Forelimb muscle (tissue), 1 donor: ENCODE results near the gene CHTF8. TPM values are rescaled to one million over a fixed set of nuclear protein-coding genes. Genes with fewer than 3 reads are reported as not detected.
"Not testable (repeated sequence)": the region's sequence is repeated elsewhere in the genome, so short reads cannot be mapped to it uniquely, and the experiment has no call there.

Experiments used
- DNase-seq: peaks from one replicate; pipeline ENCODE4 v3.0.0-alpha.2; 2013; ENCODE audit warnings: low read depth
- polyA plus RNA-seq: library from polyadenylated mRNA; unstranded; fragments of 120-200 nt; gene quantifications from one replicate; pipeline ENCODE4 v1.2.1, GENCODE V29; 2013; ENCODE audit not compliant: insufficient read length

CHTF8 gene, protein sequence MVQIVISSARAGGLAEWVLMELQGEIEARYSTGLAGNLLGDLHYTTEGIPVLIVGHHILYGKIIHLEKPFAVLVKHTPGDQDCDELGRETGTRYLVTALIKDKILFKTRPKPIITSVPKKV
- 61.6 TPM for polyA plus RNA-seq

- peak; percentile 46 for DNase-seq
These were observed at the start of gene CHTF8, which contains the start of gene UTP4 for GRCh38 chr16:69132424-69133252. Gene CHTF8 (minus strand): TSS chr16:69132588. CDS start chr16:69121458, 11,130 bp downstream. Gene UTP4 (plus strand): TSS chr16:69132649. CDS start chr16:69133460, 811 bp downstream.

DNA sequence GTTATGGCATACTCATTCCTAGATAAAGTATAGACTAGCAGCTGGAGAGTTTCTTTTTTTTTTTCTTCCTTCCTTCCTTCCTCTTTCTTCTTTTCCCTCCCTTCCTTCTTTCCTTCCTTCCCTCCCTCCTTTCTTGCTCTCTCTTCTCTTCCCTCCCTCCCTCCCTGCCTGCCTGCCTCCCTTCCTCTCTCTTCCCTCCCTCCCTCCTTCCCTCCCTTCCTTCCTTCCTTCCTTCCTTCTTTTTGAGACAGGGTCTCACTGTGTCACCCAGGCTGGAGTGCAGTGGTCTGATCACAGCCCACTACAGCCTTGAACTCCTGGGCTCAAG is 47.6 kb upstream of the CHTF8 start:
- no peak for DNase-seq

GRCh38 chr16:69179328-69180010 is 47.1 kb upstream of the CHTF8 start:
- DNase-seq, result peak; percentile 84

DNA sequence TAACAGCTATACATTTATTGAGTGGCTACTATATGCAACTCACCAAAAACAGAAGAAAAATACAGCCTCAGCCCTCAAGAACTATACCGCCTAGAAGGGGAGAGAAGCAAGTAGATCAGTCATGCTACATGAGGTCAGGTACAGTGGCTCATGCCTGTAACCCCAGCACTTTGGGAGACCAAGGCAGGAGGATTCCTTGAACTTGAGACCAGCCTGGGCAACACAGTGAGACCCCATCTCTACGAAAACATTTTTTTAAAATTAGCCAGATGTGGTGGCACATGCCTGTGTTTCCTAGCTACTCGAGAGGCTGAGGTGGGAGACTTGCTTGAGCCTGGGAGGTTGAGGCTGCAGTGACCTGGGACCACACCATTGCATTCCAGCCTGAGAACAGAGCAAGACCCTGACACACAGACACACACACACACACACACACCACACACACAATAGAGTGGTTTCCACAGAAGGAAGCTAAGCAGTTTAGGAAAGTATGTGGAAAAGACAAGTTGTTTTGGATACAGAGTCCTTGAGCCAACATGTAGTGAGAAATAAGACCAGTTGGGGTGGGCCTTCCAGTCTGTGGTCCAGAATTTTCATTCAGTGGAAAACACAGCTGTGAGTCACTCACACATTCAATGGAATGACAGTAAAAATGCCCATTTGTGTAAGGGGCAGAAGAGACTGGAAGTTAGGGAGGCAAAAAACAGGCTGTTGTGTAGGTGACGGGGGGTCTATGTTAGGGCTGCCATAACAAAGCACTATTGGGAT is 43.8 kb upstream of the CHTF8 start:
- no peak for DNase-seq

DNA sequence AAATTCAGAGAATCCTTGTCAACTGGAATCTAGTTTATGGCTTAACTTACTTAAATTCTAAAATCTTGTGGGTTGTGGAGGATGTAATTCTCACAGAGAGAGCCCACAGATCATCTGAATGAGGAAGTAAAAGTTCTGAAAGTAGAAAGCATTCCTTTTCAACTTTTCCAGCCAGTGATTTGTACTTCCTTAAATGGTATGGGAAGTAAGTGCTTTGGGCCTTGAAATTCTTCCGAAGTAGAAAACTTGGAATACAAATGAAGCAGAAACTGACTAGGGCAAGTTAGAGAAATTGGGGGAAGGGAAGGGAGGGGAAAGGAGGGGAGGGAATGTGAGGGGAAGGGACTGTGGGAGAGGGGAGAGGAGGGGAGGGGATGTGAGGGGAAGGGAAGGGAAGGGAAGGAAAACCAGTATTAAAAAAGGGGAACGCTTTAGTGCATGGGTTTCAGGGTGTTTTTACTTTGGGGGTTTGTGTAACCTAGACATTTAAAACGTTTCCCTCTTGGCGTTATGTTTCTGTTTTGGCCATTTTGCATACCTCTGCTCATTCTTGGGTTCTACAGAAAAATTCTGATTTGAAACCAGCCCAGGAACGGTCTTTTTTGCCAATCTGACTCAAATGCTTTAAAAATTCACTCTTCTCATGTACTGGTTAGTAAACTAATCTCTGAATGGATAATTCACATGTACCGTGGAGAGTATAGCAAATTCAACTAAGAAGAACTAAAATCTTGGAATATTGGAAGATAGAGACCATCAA is 39.1 kb upstream of the CHTF8 start:
- no peak for DNase-seq

GRCh38 chr16:69169607-69170352 is 37.4 kb upstream of the CHTF8 start:
- no peak for DNase-seq

DNA sequence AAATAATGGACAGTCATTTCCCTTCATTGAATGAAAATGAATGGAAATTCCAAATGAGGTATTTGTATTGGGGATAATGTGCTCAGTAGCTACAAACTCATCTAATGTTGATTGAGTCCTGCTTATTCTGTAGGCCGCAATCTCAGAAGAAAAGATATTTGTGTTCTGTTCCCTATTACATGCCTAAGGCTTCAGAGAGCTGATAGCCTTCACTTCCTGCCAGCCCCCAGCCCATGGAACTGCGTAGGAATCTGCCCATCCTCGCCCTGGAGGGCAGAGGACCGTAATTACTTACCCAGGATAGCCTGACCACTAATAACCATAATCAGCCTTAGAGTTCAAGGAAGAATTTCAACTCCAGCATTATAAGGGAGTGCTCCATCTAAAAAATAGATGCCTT is 36.7 kb upstream of the CHTF8 start:
- DNase-seq, result no peak

- no peak for DNase-seq
These were observed 34.9 kb upstream of the CHTF8 start for GRCh38 chr16:69166946-69167930.

DNA sequence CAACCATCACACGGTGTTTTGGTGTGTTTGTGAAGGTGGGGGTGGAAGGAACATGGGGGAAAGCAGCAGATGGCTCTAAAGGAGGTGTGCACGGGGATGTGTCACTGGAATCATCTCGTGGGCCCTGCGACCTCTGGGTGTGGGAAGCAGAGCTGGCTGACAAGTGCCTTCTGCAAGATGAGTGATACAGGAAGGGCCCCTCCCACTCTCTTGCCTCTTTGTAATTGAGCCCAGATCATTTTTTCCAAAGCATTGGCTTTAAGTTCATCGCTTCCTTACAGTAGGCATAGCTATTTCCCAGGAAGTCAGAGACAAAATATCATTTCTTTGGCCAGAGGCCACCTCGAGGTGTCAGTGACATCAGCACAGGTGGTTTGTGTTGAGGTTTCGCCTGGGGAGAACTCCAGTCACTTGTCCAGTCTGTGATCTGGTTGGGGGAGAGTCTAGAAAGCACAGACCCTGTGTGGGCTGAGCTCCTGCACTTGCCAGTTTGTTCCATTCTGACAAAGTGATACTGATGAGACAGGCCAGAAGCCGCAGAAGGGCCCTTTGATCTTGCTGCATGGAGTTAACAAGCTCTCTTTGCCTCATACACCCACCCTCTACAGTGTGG is 33.9 kb upstream of the CHTF8 start:
- no peak for DNase-seq

DNA sequence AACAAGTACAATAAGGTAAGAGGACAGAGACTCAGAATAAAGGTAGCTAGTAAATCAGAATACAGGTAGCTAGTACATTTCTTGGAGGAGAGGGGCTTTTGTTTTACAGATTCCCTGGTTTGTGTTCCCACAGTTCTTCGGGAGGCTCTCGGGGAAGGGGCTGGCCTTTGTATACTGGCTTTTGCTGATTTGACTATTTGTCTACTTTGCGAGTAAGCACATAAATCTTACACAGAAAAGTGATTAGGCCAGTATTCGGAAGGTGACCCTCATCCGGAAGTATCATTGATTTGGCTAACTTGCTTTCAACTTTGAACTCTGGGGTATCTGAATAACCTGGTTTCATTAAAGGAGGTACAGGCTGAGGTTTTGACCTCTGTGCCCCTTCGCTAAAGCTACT is 33.2 kb upstream of the CHTF8 start:
- DNase-seq, result no peak

DNA sequence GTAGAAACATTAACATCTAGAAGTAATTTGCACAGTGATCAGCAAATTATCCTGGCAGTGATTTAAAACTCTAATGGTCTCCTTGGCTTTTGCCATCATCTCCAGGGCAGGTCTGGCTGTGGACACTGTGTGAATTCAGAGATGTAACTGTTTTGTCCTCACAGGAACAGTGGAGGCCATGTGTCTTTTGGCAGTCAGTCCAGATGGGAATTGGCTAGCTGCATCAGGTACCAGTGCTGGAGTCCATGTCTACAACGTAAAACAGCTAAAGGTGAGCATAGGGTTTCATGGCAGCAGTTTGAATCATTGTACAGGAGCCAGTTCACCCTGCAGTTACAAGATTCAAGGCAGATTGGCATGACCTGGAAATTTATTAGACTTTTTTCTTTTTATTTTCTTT is 27.8 kb upstream of the CHTF8 start:
- no peak for DNase-seq

- no peak for DNase-seq
These were observed 24.8 kb upstream of the CHTF8 start for GRCh38 chr16:69157196-69157595.

- DNase-seq, result peak; percentile 70
These were observed 17.9 kb upstream of the CHTF8 start for GRCh38 chr16:69150146-69150865.

- DNase-seq, result not testable (repeated sequence)
These were observed 17.2 kb upstream of the CHTF8 start for GRCh38 chr16:69149621-69150020.

DNA sequence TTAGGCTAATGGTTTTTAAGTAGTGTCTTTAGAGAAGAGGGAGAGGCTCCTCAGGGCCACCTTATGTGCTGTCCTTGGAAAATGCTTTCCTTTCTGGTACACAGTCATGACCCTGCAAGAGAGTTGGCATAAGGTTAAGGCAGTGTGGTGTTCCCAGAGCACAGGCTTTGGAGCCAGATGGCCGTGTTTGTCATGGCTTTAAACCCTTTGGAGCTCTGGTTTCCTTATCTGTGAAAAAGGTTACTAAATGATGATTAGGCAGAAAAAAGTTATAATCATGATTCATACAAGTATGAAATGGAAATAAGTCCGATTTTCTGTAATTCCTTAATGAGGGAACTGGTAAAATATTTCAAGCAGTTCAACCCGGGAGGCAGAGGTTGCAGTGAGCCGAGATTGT is 13.3 kb upstream of the CHTF8 start:
- DNase-seq, result no peak

GRCh38 chr16:69143116-69143515 is 10.7 kb upstream of the CHTF8 start:
- DNase-seq, result no peak

DNA sequence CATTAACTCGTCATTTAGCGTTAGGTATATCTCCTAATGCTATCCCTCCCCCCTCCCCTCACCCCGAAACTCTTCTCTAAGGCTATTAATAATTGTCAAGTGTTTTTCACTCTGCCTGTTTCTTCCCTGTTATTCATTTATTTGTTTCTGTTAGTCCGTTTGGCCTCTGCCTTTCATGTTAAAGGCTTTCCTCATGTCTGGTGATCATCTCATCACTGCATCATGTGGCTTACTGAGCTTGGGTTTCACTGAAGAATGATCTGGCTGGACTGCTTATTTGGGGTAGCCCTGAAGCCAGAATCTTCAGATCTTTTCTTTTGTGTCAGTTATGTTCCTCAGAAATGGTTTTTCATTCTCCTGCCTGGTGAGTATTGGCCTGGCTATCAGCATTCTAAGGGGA is 9.5 kb upstream of the CHTF8 start:
- no peak for DNase-seq

DNA sequence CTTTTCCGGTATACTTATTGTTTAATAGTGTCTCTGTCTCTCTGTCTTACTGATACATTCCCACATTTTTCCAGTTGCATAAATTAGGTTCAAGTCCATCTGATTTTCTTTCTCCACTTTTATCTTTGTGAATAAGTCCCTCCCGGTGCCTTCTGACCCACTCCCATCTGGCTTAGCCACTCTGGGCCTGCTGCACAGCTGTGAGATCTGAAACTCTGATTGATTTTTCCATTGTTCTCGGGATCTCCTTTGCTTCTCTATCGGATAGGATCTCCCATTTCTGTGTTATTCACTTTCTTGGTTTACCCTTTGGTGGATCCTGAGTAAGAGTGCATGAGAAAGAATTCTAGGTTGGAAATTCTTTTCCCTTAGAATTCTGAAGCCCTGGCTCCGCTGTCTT is 8.6 kb upstream of the CHTF8 start:
- DNase-seq, result no peak
